OCI-LY7 (cell line): Measurements from ENCODE around the gene PPFIA4. TPM values are rescaled to one million over a fixed set of nuclear protein-coding genes. Genes with fewer than 3 reads are reported as not detected.

Source experiments
- BruUV-seq: library from RNA; stranded (reverse); fragments of 400-500 nt; replicated peaks from 2 replicates; lab custom pipeline; 2021; lab: Mats Ljungman, UMichigan
- CTCF ChIA-PET: fragments of 300-600 bp; sonication (Branson Sonifier 250); formaldehyde crosslinking; loops from one replicate; lab custom pipeline; 2022; ENCODE audit warnings: antibody characterized with exemption; ENCODE audit not compliant: unreplicated experiment; lab: Charles Lee
- POLR2A ChIA-PET: fragments of 300-600 bp; sonication (Branson Sonifier 250); formaldehyde crosslinking; loops from one replicate; lab custom pipeline; 2022; ENCODE audit warnings: antibody characterized with exemption; lab: Charles Lee
- DNase-seq: peaks from one replicate; pipeline ENCODE4 v3.0.0-alpha.2; 2015; ENCODE audit warnings: low spot score
- H2AFZ ChIP-seq: fragments of 200-600 bp; sonication (generic), shearing (Covaris generic); 2 replicates; pipeline ENCODE4 v1.6.1; 2014; ENCODE audit warnings: mild to moderate bottlenecking, antibody characterized with exemption, low read length, moderate library complexity
- H3K27ac ChIP-seq: fragments of 200-600 bp; sonication (generic); 2 replicates; pipeline ENCODE4 v1.5.1; 2014; ENCODE audit warnings: mixed run types, low read depth, mild to moderate bottlenecking, moderate library complexity, low read length, inconsistent platforms; ENCODE audit not compliant: poor library complexity, severe bottlenecking
- H3K36me3 ChIP-seq: fragments of 200-600 bp; sonication (generic); 2 replicates; pipeline ENCODE4 v1.6.1; 2014; ENCODE audit warnings: mild to moderate bottlenecking, antibody characterized with exemption, low read length, moderate library complexity, mixed read lengths; ENCODE audit not compliant: insufficient read depth
- H3K4me1 ChIP-seq: fragments of 200-600 bp; sonication (generic); 2 replicates; pipeline ENCODE4 v1.5.1; 2014; ENCODE audit warnings: mild to moderate bottlenecking, low read length; ENCODE audit not compliant: insufficient read depth, poor library complexity, severe bottlenecking
- H3K4me2 ChIP-seq: fragments of 200-600 bp; sonication (generic); 2 replicates; pipeline ENCODE4 v1.6.1; 2014; ENCODE audit warnings: mild to moderate bottlenecking, low read length
- H3K4me3 ChIP-seq: fragments of 200-600 bp; sonication (generic); 2 replicates; pipeline ENCODE4 v1.5.1; 2014; ENCODE audit warnings: mild to moderate bottlenecking, low read depth, low read length; ENCODE audit not compliant: poor library complexity, severe bottlenecking
- H3K79me2 ChIP-seq: fragments of 200-600 bp; sonication (generic); 2 replicates; pipeline ENCODE4 v1.6.1; 2016; ENCODE audit warnings: low read depth, mild to moderate bottlenecking, low read length, moderate library complexity, mixed read lengths; ENCODE audit not compliant: insufficient read depth
- H3K9me2 ChIP-seq: fragments of 200-600 bp; sonication (generic); 2 replicates; pipeline ENCODE4 v1.6.1; 2016; ENCODE audit warnings: mild to moderate bottlenecking, low read length, mixed read lengths; ENCODE audit not compliant: insufficient read depth
- H3K9me3 ChIP-seq: fragments of 200-600 bp; sonication (generic); 2 replicates; pipeline ENCODE4 v1.6.1; 2014; ENCODE audit warnings: mild to moderate bottlenecking, mixed run types, low read length, mixed read lengths
- H4K20me1 ChIP-seq: fragments of 200-600 bp; sonication (generic); 2 replicates; pipeline ENCODE4 v1.6.1; 2014; ENCODE audit warnings: mild to moderate bottlenecking, antibody characterized with exemption, low read length, moderate library complexity, mixed read lengths; ENCODE audit not compliant: insufficient read depth
- CTCF ChIP-seq: fragments of 200-600 bp; sonication (generic); conservative IDR thresholded peaks from 2 replicates; pipeline ENCODE4 v1.5.1; 2014; ENCODE audit warnings: mild to moderate bottlenecking, antibody characterized with exemption, low read length, moderate library complexity, mixed read lengths
- EZH2phosphoT487 ChIP-seq: fragments of 200-600 bp; sonication (generic); IDR thresholded peaks from 2 replicates; pipeline ENCODE4 v1.6.1; 2018; ENCODE audit warnings: low read depth, borderline replicate concordance, mild to moderate bottlenecking, mixed run types, antibody characterized with exemption, low read length, moderate library complexity, mixed read lengths
- intact Hi-C: fragments of 100-400 bp; cut with micrococcal nuclease; formaldehyde crosslinking; loops from one replicate; pipeline ENCODE4 v1.10.0; 2022; ENCODE audit not compliant: unreplicated experiment
- total RNA-seq, 2 experiments: library from RNA; depleted of rRNA in 1 of 2; stranded (reverse); fragments of >200 nt in 1 of 2; shearing (Covaris generic) in 1 of 2; gene quantifications; 2 replicates each; pipeline ENCODE4 v1.2.3, GENCODE V29; 2014 to 2022

PPFIA4 gene
- total RNA-seq, 2 experiments from 2014 or later: 0.03 to 2.7 TPM

- no peak overlapping the region for H3K4me3 ChIP-seq
- CTCF ChIA-PET: no interaction called here
Measured at GRCh38 chr1:203054184-203054583, 27.9 kb downstream of the PPFIA4 start.

GRCh38 chr1:203054642-203055041, 28.4 kb downstream of the PPFIA4 start:
- intact Hi-C loops: no loop called here
- ChIA-PET POLR2A (interaction anchor here (0.6 kb wide), 1 partner anchor 569 kb away, joined by 3 read pairs; no protein-coding TSS in a partner anchor), CTCF (no interaction called here)
- no TSS peak for BruUV-seq
- Histone ChIP-seq H3K36me3 (no peaks in the 10 kb centered on the region), H3K4me1 (no peaks in the 10 kb centered on the region), H4K20me1 (no peaks in the 10 kb centered on the region), H3K27ac (no peak overlapping the region), H2AFZ (no peak overlapping the region), H3K79me2 (no peaks in the 10 kb centered on the region), H3K9me2 (no peaks in the 10 kb centered on the region), H3K4me3 (no peak overlapping the region), H3K9me3 (no peaks in the 10 kb centered on the region), H3K4me2 (no peak overlapping the region)
- DNase-seq: no peak
- TF ChIP-seq EZH2phosphoT487 (no peak), CTCF (no peak)

More at GRCh38 chr1:203054184-203054583, 27.9 kb downstream of the PPFIA4 start:
- no peak for DNase-seq
- H4K20me1 ChIP-seq: no peaks in the 10 kb centered on the region
- TF ChIP-seq CTCF: no peak
- TF ChIP-seq EZH2phosphoT487: no peak
- H3K27ac ChIP-seq: no peak overlapping the region
- H3K36me3 ChIP-seq: no peaks in the 10 kb centered on the region
- BruUV-seq: no TSS peak
- H2AFZ ChIP-seq: no peak overlapping the region
- no peaks in the 10 kb centered on the region for H3K4me1 ChIP-seq
- POLR2A ChIA-PET: interaction anchor here (0.6 kb wide), 1 partner anchor 569 kb away, joined by 3 read pairs; no protein-coding TSS in a partner anchor
- no peaks in the 10 kb centered on the region for H3K9me3 ChIP-seq
- H3K4me2 ChIP-seq: no peak overlapping the region
- no peaks in the 10 kb centered on the region for H3K79me2 ChIP-seq
- intact Hi-C loops: no loop called here
- H3K9me2 ChIP-seq: no peaks in the 10 kb centered on the region

DNA sequence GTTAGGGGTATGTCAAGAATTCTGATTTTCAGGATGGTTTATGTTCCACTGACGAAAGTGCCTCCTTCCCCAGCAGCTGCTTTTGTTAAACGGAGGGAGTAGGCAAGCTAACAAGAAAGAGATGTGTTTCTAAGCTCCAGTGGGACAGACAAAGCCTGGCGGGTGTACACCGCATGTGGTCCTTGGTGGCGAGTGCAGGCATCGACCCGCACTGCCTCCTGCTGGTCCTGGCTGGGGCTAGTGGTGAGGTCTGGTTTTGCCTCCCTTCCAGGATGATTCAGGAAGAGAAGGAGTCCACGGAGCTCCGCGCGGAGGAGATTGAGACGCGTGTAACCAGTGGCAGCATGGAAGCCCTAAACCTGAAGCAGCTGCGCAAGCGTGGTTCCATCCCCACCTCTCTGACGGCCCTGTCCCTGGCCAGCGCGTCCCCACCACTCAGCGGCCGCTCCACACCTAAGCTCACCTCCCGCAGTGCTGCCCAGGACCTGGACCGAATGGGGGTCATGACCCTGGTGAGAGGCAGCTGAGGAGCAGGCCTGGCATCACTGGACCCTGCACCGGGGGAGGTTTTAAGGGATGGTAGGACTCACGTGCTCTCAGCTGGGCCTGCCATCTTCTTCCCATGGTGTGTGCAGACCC, 29.0 kb downstream of the PPFIA4 start:
- no peak for DNase-seq
- no peak for TF ChIP-seq EZH2phosphoT487
- no peak; the same call in 1 of the 2 replicates for TF ChIP-seq CTCF

More for the DNA sequence above, 29.0 kb downstream of the PPFIA4 start:
- no peak overlapping the region for H2AFZ ChIP-seq
- no TSS peak for BruUV-seq
- H3K4me1 ChIP-seq: no peaks in the 10 kb centered on the region
- POLR2A ChIA-PET: no interaction called here
- no peaks in the 10 kb centered on the region for H4K20me1 ChIP-seq
- H3K9me2 ChIP-seq: no peaks in the 10 kb centered on the region
- H3K4me3 ChIP-seq: no peak overlapping the region
- H3K36me3 ChIP-seq: no peaks in the 10 kb centered on the region
- CTCF ChIA-PET: no interaction called here
- no peaks in the 10 kb centered on the region for H3K79me2 ChIP-seq
- H3K9me3 ChIP-seq: no peaks in the 10 kb centered on the region
- H3K4me2 ChIP-seq: no peak overlapping the region
- intact Hi-C loops: no loop called here
- H3K27ac ChIP-seq: no peak overlapping the region
